Lower leg skin (tissue), 4 donors: Measurements from ENCODE around the gene DPYD. TPM values are rescaled to one million over a fixed set of nuclear protein-coding genes. Genes with fewer than 3 reads are reported as not detected.

Experiments
- DNase-seq, 2 donors: peaks; one replicate each; pipeline ENCODE4 v3.0.0-alpha.2; 2019; ENCODE audit warnings: low spot score in 2 of 2
- H3K4me3 ChIP-seq: fragments of 200-600 bp; sonication (generic); 2 replicates; pipeline ENCODE4 v1.5.1; 2017; ENCODE audit warnings: mild to moderate bottlenecking, low read depth; ENCODE audit not compliant: poor library complexity, severe bottlenecking
- CTCF ChIP-seq, 3 donors: fragments of 450-650 bp; IDR thresholded peaks; one replicate each; pipeline ENCODE4 v1.5.1; 2016; ENCODE audit warnings: antibody characterized with exemption in 3 of 3, mild to moderate bottlenecking in 3 of 3, moderate library complexity in 2 of 3
- POLR2A ChIP-seq, 2 donors: fragments of 450-650 bp; IDR thresholded peaks; one replicate each; pipeline ENCODE4 v1.6.1; 2016 to 2017; ENCODE audit warnings: antibody characterized with exemption in 2 of 2, mild to moderate bottlenecking in 1 of 2, moderate library complexity in 1 of 2
- WGBS, 2 donors: methylation state at CpG; one replicate each; pipeline ENCODE4 v1.1.5; 2018; 5-methylcytosine and 5-hydroxymethylcytosine counted together
- intact Hi-C: fragments of 100-400 bp; cut with DNase I; formaldehyde crosslinking; loops from one replicate; pipeline ENCODE4 v1.15.0; 2023; ENCODE audit warnings: low total_unique reads
- total RNA-seq, 4 donors: library from RNA; depleted of rRNA; stranded (reverse); fragments of >200 nt; gene quantifications; one replicate each; pipeline ENCODE4 v1.1.0, GENCODE V29; 2016

DPYD gene
- total RNA-seq, 4 donors from 2014 or later: 10.6 to 16.1 (median 14.6) TPM

- H3K4me3 ChIP-seq: no peak overlapping the region
- DNase-seq: no peak
- intact Hi-C loops: no loop called here
- TF ChIP-seq POLR2A (IDR thresholded peaks at IDR 0.05) (no peak), CTCF (IDR thresholded peaks at IDR 0.05) (no peak)
These were observed 85.9 kb downstream of the DPYD start for GRCh38 chr1:97834899-97835298.

GRCh38 chr1:97833881-97834280 lies 87.0 kb downstream of the DPYD start:
- WGBS, 2 donors: 81 to 92% methylated on average over 2 of the region's 2 CpGs
- intact Hi-C loops: no loop called here
- DNase-seq: no peak
- no peak for TF ChIP-seq CTCF (IDR thresholded peaks at IDR 0.05)
- TF ChIP-seq POLR2A (IDR thresholded peaks at IDR 0.05): no peak
- H3K4me3 ChIP-seq: no peak overlapping the region

DNA sequence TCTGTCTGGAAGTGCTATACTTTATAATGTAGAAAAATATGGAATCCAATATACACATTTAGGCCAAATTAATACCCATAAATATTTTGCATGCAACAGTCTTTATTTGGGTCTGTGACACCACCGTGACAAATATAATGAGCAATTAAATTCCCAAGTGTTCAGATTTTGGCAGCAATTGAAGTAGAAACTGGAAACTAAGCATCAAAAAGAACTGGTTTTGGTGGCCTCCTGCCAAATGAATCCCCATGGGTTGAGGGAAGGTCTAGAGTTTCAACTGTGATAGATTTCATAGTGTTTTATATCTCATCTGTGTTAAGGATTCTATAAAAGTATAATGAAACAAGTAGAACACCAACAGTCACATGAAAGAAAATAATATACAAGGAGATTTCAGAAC lies 88.4 kb downstream of the DPYD start:
- no peak overlapping the region for H3K4me3 ChIP-seq
- no peak for DNase-seq
- intact Hi-C loops: no loop called here
- no peak for TF ChIP-seq POLR2A (IDR thresholded peaks at IDR 0.05)
- TF ChIP-seq CTCF (IDR thresholded peaks at IDR 0.05): no peak
- 28 to 33% methylated on average over 1 of the region's 1 CpG for WGBS, 2 donors

DNA sequence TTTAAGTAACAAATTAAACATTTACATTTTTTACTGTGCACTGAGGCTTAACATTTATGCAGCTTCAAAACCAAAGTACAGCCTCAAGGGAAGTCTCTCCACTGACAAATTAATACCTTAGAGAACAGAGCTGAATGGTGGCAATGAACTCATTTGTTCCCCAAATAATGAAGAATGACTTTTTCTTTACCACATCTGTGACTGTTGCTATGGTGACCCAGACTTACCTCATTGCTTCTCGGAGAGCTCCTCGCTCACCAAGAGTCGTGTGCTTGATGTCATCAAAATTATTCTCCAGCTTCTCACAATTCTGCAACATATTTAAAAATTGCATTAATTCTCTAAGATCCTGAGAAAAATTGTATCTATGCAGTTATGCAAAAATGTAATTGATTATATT lies 92.9 kb downstream of the DPYD start:
- 78 to 91% methylated on average over 3 of the region's 3 CpGs for WGBS, 2 donors
- no peak overlapping the region for H3K4me3 ChIP-seq
- intact Hi-C loops: no loop called here
- no peak for DNase-seq
- TF ChIP-seq CTCF (IDR thresholded peaks at IDR 0.05) (no peak), POLR2A (IDR thresholded peaks at IDR 0.05) (no peak)

- intact Hi-C loops: no loop called here
- no peak for DNase-seq
- no peak overlapping the region for H3K4me3 ChIP-seq
- no peak for TF ChIP-seq CTCF (IDR thresholded peaks at IDR 0.05)
- no peak for TF ChIP-seq POLR2A (IDR thresholded peaks at IDR 0.05)
These were observed 94.0 kb downstream of the DPYD start for GRCh38 chr1:97826820-97827219.

DNA sequence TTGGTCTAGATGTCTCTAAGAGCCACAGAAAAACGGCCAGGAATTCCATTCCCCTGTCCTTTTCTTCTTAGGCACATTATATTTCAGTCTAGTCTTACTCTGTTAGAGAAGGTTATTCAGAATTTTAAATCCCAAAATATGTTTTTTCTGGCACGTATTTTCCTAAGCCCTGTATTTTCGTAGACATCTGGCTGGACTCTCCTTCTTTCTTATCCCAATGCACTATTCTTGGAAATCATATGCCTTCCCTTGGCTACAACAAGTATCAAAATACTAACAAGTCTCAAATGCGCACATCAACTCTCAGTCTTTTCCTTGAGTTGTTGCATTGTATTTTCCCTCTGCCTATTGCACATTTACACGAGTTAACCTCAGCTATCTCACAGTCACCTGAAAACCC lies 96.2 kb downstream of the DPYD start:
- 72 to 83% methylated on average over 5 of the region's 5 CpGs for WGBS, 2 donors
- TF ChIP-seq CTCF (IDR thresholded peaks at IDR 0.05) (no peak), POLR2A (IDR thresholded peaks at IDR 0.05) (no peak)
- intact Hi-C loops: no loop called here
- no peak overlapping the region for H3K4me3 ChIP-seq
- DNase-seq: no peak
